Inflammatory macrophage (primary cell): ENCODE data around the gene TBXT.
A peak's percentile ranks its signal among the peaks of the same experiment; 100 is the strongest.
"Not testable (repeated sequence)": the region's sequence is repeated elsewhere in the genome, so short reads cannot be mapped to it uniquely, and the experiment has no call there.

Experiments
- DNase-seq, 2 donors: peaks; one replicate each; pipeline ENCODE4 v3.0.0-alpha.2; 2020 to 2022

Gene TBXT

DNA sequence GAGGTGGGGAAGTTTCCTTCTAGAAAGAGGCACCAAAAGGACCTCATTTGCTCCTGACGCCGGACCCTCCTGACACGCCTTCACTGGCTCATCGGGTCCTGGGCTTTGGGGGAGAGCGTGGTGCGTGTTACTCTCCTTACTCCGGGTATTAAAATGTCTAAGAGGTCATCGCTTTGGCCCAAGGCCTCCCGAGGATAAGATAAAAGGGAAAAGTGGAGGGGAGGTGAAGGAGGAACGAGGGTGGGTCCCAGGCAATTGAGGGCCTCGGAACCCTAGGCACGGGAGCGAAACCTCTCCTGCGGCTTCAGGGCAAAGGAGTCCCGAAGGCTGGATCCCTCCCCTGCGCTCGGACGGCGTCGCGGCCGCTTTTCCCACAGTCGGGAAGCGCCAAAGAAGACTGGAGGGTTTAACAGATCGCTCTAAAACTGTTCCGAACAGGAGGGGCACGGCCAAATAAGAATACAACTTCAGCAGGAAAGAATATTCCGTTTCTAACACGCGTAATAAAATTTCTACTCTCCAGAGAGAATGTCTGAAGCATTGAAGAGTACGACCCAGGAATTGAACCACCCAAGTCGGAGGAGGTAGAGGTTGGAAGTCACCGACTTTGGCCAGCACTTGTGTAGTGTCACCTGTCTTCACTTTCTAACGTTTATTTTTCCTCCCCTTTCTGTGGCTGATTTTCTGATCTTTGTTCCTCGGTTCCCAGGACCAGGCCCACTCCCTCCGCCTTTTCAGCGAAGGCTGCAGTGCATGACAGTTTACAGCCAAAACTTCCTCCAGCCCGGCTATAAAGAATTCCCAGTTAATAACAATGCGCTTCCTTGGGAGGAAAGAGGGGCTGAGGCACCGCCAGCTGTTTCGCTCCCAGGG, 2.1 kb upstream of the TBXT start:
- DNase-seq: no peak

DNA sequence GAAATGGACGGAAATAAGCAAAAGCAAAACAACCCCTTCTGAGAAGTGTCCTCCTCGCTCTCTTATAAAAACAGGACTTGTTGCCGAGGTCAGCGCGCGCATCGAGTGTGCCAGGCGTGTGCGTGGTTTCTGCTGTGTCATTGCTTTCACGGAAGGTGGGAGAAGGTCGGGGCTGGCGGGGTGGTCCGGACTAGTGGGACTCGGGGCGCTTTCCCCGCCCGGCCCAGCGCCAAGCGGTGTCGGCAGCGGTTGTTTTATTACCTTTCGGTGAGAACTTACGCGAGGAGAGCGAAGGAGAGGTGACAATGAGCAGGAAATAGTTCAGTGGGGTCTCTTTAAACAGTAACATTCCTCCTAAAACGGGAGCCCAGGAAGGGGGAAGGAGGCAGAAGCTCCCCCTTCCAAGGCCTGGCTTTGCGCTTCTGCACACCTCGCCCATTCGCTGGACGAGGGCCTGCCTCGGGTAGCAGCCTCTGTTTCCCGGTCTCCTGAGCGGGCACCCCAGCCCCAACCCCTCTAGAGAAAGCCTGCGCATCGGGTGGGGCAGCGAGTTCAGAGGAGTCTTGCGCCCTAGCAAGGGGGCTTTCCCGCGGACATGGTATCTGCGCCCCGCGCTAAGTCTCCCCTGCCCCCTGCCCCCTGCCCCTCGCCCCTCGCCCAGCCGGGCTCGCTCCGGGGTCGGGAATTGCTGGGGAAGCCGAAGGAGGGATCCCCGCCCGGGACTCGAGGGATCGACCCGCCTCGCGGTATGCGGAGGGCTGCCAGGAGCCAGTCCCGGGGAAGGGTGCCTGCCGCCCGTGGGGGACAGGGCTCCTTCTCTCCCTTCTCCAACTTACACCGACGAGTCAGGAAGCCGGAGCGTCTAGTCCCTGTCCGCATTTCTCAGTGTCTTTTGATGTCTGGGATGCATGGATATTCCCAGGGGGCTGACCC, 1.2 kb upstream of the TBXT start:
- DNase-seq: no peak

DNA sequence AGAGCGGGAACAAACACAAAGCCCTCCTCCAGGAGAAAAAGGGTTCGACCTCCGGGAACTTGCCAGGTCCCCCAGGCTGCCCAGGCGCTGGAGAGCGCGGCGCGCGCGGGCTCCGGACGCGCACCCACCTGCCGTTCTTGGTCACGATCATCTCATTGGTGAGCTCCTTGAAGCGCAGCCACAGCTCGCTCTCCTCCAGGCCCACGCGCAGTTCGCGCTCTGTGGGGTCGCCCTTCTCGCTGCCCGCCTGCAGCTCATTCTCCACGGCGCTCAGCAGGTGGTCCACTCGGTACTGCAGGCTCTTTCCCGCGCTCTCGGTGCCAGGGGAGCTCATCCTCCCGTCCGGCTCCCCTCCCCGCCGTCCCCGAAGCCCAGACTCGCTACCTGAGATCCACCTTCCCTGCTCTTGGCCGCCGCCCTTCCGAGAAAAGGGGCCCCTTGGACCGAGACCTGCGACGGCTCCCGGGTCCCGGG, 356 bp downstream of the TBXT start:
- DNase-seq: no peak

DNA sequence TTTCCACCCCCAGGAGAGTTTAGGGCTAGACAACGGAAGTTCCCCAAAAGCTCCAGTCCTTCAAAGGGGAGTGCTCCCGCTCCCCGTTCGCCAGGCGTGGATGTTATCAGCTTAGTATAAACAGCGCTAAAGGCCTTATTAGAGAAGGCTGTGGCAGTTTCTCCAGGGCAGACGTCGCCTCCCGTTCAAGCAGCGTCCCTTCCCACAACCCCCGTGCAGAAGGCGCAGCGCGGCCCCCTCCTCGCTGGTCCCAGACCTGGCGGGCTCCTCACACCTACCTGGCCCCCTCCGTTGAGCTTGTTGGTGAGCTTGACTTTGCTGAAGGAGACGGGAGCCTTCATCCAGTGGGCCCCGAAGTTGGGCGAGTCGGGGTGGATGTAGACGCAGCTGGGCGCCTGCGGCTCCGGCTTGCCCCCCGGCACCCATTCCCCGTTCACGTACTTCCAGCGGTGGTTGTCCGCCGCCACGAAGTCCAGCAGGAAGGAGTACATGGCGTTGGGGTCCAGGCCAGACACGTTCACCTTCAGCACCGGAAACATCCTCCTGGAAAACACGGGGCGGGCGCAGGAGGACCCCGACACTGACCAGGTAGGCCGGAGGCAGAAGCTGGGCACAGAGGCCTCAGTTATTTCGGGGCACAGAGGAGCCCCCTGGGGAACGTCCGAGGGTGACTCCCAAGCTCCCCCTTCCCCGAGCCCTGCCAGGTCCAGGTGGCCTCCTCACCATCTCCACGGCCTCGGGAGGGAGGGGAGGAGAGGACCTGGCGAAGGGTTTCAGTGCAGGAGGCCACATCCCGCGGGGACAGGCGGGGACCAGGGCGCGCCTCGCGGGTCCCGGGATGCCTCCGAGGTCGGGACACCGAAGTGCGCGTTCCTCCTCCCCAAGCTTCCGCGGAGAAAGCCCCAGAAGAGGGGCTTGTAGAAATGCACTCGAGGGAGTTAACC, 1.1 kb downstream of the TBXT start:
- no peak for DNase-seq

DNA sequence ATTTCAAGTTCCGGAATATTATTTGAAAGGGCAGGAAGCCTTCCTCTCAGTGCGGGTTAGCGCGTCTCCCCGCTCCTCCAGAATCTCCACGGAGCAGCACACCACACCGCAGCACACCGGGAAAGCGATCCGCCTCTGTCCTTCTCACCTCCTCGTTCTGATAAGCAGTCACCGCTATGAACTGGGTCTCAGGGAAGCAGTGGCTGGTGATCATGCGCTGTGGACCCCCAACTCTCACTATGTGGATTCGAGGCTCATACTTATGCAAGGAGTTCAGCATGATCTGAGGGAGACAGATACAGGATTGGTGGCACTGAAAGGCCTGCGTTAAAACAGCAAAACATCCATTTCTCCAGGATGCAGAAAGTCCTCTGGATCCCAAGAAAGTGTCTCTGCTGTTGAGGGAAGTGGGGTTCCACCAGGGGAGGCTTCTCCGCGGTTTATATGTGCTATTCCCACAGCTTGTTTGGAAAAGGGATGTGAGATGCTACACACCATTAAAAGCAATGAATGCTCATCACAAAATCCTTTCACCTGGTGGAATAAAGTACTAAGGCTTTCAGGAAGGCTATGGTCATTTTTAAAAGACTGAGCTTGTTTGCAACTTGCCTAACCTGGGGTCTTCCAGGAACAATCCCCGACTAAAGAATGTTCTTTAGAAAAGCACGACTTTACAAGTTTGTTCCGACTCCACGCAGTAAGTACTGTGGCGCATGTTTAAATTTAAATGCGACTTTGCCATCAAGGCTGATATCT, 1.9 kb downstream of the TBXT start:
- no peak for DNase-seq

DNA sequence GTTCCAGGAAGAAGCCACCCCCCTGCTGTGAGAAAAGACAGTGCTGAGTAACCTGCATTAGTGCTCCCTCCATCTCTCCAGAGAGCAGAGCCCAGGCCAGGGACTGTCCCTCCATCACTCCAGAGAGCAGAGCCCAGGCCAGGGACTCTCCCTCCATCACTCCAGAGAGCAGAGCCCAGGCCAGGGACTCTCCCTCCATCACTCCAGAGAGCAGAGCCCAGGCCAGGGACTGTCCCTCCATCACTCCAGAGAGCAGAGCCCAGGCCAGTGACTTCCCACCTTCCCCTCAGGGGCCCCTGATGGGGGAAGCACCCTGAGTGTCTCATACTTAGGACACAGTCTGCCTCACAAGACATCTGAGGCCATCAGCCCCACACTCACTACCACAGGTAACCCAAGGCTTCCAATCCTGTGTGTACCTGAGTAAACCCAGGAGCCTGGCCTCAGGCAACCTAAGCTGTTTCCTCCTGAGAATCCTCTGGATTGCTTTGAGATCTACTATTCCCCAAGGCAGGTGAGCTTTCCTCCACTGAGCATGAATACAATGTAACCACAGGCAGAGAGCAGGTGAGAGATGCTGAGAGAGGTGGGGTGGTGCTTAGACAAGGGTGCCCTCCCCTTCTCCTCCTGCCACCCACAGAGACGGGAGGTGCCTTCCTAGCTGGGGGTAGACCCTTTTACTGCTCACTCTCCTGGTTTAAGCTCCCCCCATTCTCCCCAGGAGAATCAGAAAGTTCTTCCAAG, 4.9 kb downstream of the TBXT start:
- no peak for DNase-seq

DNA sequence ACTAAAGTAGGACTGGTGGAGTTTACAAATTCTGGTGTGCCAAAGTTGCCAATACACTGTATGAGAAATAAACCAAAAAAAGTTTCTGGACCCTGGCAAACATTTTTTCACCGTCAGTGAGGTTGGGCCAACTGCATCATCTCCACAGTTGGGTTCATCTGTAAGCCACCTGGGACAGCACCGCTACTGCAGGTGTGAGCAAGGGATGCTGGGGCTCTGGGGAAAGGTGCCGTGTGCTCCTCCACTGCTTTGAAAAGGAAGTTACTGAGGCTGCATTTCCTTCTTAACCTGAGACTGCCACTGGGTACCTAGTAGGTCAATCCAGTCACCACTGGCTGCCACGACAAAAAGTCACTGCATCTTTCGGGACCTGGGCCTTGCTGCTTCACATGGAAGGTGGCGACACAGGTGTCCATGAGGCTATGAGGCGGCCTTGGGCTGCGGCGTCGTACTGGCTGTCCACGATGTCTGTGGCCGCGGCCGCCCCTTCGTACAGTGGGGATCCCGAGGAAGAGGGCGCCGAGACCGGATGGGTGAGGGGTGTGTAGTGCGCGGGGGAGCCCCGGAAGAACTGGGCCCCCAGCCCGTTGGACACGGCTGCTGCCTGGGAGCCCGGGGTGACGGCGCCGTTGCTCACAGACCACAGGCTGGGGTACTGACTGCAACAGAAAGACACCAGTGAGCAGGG, 9.6 kb downstream of the TBXT start:
- DNase-seq: no peak

DNA sequence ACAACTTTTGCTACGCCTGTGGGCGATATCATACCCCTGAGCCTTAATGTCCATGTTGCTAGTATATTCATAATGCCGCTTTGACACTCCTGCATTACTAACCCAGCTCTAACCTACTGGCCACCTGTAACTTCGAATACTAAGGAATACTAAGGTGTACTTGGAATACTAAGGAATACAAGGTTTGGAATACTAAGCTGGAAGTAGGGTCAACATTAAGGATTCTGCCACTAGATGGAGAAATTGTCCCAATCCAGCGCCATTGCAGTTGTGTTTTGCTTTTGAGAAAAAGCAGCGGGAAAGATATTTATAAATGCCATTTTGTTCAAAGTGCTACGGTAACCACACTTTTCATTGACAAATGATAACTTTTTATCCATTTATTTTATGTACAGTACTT, 10.7 kb downstream of the TBXT start:
- DNase-seq: peak; percentile 6 to 10

DNA sequence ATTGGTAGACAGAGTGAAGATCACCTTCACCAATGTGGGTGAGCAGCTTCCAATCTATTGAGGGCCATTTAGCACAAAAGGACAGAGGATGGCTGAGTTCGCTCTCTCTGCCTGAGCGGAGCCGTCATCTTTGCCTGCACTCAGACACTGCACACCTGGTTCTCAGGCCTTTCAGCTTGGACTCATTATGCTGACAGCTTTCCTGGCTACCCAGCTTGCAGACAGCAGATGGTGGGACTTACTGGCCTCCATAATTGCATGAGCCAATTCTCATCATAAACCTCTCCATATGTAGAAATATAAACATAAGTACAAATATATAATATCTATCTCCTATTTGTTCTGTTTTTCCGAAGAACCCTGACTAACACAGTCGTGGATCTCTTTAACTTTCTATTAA, 13.7 kb downstream of the TBXT start:
- no peak for DNase-seq

DNA sequence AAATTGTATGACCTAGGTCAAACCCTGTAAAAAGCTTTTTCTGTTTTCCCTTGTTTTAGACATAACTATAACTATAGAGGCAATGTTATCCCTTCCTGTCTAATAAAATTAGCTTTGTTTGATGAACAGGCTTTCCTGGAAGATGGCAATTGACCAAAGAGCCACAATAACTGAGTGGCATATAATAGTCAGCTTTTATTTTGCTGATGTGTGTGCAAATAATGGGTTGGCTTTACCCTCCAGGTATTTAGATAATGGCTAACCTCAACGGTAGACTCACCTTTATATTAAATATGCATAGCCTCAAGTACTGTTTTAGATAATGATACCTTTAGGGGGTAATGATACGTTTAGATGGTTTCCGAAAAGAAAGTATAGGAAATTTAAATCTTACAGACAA, 15.0 kb downstream of the TBXT start:
- DNase-seq: no peak

DNA sequence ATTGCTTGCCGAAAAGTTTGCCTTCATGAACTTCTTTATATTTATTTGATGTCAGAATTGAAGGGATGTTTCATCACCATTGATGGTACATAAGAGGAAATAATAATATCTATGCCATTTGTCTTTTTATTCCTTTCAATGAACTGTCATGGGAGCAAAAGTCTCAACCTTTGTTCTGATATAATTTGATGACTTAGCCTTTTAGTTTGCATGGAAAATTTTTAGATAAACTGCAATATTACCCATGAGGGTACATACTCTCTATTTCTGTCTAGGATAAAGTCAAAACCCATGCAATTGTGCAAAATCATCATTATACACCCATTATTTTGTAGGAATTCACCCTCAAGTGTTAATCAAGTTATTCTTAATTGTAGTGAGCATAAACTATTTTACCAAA, 15.9 kb downstream of the TBXT start:
- DNase-seq: no peak

DNA sequence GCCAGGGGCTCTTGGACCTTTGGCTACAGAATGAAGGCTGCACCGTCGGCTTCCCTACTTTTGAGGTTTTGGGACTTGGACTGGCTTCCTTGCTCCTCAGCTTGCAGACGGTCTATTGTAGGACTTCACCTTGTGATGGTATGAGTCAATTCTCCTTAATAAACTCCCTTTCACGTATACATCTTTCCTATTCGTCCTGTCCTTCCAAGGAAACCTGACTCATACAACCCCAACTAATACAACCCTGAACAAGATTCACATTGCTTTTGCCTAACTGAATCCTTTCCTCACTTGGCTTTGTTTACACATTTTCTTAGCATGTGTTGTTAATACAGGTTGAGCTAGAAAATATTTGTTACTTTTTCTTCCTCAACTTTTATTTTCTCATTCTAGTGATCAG, 21.9 kb downstream of the TBXT start:
- no peak for DNase-seq

DNA sequence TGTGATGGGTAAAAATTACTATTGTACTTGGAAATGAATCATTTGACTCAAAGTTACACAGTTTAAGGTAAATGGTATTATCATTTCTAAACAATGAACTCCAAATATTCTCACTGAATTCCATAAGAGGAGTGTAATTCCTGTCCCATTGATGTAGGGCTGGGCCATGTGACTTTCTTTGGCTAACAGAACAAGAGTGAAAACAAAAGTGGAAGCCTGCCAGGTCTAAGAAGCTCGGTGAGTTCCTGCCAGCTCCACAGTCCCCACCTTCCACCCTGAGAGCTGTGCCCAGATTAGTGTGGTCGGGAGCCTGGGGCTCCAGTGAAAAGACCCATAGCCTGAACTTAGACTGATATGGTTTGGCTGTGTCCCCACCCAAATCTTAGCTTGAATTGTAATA, 24.6 kb downstream of the TBXT start:
- DNase-seq: no peak

DNA sequence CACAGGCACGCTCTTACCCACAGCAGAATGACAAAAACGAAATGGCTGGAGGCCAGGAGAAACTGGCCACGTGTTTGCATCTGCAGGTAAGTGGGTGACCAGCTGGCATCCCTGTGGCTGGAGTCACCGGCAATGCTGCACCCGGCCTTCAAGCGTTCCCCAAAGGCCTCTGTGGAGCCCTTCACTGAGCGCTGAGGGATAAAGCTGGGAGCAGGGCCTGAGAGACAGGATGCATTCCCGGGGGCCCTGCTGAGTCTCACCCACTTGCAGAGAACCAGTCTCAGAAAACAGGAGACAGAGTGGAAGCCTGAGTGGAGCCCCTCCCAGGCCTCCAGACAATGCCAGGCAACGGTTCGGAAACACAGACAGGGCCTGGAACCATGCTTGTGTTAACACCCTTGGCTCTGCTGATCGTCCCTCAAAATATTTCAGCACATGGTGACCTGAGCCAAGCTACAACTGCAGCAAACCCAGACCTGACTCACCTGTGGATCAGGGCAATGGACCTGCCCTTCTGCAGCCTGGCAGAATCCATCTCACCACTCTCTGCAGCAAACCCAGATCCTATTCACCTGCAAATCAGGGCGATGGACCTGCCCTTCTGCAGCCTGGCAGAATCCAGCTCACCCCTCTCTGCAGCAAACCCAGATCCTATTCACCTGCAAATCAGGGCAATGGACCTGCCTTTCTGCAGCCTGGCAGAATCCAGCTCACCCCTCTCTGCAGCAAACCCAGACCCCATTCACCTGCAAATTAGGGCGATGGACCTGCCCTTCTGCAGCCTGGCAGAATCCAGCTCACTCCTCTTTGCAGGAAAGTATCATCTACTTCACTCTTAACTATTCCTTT, 39.8 kb downstream of the TBXT start:
- DNase-seq: no peak

DNA sequence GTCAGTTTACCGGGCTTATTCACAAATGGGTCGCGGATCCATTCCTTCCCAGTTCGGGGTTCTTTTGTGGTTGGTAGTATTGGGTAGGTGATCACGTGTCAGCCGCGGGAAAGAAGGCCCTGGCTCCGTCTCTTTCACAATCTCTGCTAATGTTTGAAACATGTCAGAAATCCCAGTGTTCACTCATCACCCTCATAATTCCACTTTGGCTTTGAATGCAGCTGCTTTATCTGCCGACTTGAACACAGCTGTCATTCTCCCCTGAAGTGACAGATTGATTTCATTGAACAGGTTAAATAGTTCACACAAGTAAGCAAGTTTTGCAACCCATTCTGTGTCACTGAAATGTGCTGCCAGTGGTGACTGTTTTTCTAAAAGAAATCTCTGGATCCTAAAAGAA, 44.5 kb downstream of the TBXT start:
- not testable (repeated sequence) for DNase-seq

DNA sequence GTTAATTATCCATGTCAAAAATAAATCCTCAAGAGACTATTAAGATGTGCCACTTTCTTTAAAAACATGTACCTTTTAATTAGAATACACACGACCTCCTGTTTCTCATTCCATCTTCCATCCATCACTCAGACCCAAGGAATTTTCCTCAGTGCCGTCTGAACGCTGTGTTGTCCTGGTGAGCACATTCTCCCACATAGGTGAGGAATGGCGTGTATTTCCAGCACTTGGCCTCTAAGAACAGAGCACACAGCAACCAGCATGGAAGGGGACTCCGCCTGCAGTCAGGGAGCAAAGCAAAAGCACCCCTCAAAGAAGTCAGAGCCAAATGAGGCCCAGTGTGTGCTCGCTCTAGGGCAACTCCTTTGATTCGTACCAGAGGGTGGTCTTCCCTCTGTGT, 45.9 kb downstream of the TBXT start:
- DNase-seq: no peak

DNA sequence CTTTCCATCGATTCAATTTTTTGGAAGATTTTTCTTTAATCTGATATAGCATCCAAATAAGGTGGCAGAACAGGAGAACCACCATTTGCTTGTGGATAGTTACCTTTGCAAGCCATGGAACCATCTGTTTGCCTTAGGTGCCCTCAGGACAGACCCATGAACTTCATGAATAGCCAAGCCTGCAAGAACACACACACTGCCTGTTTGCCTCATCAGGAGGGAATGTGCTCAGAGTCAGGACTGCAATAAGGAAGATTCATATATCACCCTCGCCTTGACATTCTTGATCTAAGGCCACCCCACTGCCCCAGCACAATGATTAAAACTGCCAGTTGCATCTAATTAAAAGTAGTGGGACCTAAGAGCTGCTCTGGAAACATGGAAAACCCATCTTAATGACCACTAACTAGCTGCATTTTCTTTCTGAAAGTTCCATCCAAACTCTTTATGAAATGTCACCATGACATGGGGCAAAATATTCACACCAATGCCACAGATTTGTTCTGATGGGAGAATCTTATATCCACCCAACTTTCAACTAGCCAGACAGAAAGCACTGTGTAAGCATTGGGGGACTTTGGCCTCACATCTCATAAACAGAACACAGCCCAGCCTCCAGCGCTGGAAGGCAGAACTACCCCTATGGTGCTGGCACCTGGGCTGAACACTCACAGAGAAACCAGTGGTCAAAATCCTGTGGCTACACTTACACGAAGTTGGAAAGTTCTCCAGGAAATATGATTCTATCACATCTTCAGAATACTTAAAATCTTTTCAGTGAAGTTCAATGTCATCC, 48.3 kb downstream of the TBXT start:
- no peak for DNase-seq

DNA sequence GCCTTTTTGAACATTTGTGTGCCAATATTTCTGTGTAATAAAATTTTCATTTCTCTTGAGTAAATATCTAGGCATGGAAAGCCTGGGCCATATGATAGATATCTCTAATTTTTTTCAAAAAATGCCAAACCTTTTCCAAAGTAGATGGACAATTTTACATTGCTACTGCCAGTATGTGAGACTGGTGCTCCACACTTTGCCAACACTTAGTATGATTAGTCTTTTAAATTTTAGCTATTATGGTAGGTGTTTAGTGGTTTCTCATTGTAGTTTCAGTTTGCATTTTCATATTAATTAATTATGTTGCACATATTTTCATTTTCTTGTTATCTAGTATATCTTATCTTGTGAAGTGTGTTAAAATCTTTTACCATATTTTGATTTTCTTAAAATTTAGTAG, 52.0 kb downstream of the TBXT start:
- no peak for DNase-seq

DNA sequence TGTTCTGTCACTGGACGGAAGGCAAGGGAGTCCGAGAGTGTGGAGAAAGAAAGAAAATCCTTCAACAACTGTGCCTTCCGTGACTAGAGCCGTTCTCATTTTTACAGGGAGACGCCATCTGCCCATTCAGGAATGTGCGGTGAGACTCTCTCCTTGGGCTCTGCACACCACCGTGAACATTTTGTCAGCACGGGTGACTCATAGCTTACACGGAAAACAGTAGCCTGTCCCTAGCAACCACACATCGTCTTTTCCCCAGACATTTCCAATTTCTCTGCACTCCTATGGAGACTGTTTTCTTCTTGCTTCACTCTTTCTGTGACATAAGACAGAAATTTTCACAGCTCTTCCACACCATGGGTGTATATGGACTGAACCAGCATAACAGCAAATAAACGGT, 55.1 kb downstream of the TBXT start:
- no peak for DNase-seq
